ENCODE measurements around the gene MTFMT.

DNA sequence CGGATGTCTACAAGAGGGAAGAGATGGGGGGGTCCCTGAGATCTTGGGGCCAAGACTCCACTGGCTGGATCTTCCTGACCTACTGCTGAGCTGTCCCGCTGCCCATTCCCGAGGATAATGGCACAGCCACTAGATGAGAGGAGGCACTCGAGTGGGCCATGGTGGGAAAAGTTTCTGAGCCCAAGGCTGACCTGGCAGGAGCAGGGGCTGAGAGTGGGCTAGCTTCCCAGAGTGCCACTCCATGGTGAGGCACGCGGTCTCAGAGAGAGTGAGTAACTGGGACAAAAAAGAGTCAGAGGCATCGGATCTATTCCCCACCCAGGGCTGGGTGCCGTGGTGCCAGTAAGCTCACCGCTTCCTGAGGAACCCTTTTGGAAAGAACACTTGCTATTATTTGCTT, 26.7 kb upstream of the MTFMT start:
- TF ChIP-seq CTCF (IDR thresholded peaks at IDR 0.05; ENCODE audit: insufficient read depth, low read length), result no peak
- TF ChIP-seq, protein P1, sequence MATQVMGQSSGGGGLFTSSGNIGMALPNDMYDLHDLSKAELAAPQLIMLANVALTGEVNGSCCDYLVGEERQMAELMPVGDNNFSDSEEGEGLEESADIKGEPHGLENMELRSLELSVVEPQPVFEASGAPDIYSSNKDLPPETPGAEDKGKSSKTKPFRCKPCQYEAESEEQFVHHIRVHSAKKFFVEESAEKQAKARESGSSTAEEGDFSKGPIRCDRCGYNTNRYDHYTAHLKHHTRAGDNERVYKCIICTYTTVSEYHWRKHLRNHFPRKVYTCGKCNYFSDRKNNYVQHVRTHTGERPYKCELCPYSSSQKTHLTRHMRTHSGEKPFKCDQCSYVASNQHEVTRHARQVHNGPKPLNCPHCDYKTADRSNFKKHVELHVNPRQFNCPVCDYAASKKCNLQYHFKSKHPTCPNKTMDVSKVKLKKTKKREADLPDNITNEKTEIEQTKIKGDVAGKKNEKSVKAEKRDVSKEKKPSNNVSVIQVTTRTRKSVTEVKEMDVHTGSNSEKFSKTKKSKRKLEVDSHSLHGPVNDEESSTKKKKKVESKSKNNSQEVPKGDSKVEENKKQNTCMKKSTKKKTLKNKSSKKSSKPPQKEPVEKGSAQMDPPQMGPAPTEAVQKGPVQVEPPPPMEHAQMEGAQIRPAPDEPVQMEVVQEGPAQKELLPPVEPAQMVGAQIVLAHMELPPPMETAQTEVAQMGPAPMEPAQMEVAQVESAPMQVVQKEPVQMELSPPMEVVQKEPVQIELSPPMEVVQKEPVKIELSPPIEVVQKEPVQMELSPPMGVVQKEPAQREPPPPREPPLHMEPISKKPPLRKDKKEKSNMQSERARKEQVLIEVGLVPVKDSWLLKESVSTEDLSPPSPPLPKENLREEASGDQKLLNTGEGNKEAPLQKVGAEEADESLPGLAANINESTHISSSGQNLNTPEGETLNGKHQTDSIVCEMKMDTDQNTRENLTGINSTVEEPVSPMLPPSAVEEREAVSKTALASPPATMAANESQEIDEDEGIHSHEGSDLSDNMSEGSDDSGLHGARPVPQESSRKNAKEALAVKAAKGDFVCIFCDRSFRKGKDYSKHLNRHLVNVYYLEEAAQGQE (IDR thresholded peaks at IDR 0.05; ENCODE audit: insufficient replicate concordance, low read depth), result no peak

Data from HL-60 (cell line).